ENCODE measurements around the gene ARHGEF1. TPM values are rescaled to one million over a fixed set of nuclear protein-coding genes. Genes with fewer than 3 reads are reported as not detected.
"Not testable (repeated sequence)": the region's sequence is repeated elsewhere in the genome, so short reads cannot be mapped to it uniquely, and the experiment has no call there.

Gene ARHGEF1
- total RNA-seq, 4 donors from 2014 or later: 40.4 to 58.3 (median 51.4) TPM

- TF ChIP-seq POLR2AphosphoS5 (IDR thresholded peaks at IDR 0.05) (no peak), POLR2A (IDR thresholded peaks at IDR 0.05) (no peak), EP300 (IDR thresholded peaks at IDR 0.05) (no peak), CTCF (IDR thresholded peaks at IDR 0.05) (no peak)
- Histone ChIP-seq H3K4me1 (peaks cover 0 to 35% (median 9%) of the 10 kb centered on the region in 3 donors), H3K27me3 (peaks cover 94% of the 10 kb centered on the region), H3K27ac (no peak overlapping the region), H3K4me3 (no peak overlapping the region), H3K36me3 (no peaks in the 10 kb centered on the region), H3K9me3 (no peaks in the 10 kb centered on the region)
- ATAC-seq: no peak
- 29 to 44% methylated on average over 4 to 15 of the region's 22 CpGs for WGBS, 2 donors (ENCODE audit: low coverage in 1 of 2)
These were observed 54.8 kb downstream of the ARHGEF1 start for GRCh38 chr19:41937525-41938468.

GRCh38 chr19:41939209-41939608 lies 56.2 kb downstream of the ARHGEF1 start:
- H3K27me3 ChIP-seq: peaks cover 94% of the 10 kb centered on the region
- peaks cover 0 to 28% (median 9%) of the 10 kb centered on the region in 3 donors for H3K4me1 ChIP-seq
- ATAC-seq, H3K4me3 ChIP-seq, H3K36me3 ChIP-seq, H3K27ac ChIP-seq, H3K9me3 ChIP-seq: not testable (repeated sequence)

GRCh38 chr19:41939861-41940730 lies 57.1 kb downstream of the ARHGEF1 start:
- H3K36me3 ChIP-seq: peaks cover 0 to 4% of the 10 kb centered on the region in 2 donors
- peak overlapping the region; percentile 5 to 48 for H3K4me3 ChIP-seq
- TF ChIP-seq POLR2A (IDR thresholded peaks at IDR 0.05) (no peak), POLR2AphosphoS5 (IDR thresholded peaks at IDR 0.05) (no peak), EP300 (IDR thresholded peaks at IDR 0.05) (no peak), CTCF (IDR thresholded peaks at IDR 0.05) (no peak)
- H3K9me3 ChIP-seq: no peaks in the 10 kb centered on the region
- no peak for ATAC-seq
- WGBS, 2 donors (ENCODE audit: low coverage in 1 of 2): 6 to 12% methylated on average over 10 to 24 of the region's 83 CpGs
- no peak overlapping the region for H3K27ac ChIP-seq
- peaks cover 94% of the 10 kb centered on the region for H3K27me3 ChIP-seq
- peaks cover 0 to 28% (median 9%) of the 10 kb centered on the region in 3 donors for H3K4me1 ChIP-seq

- Histone ChIP-seq H3K9me3 (no peaks in the 10 kb centered on the region), H3K27me3 (peaks cover 93% of the 10 kb centered on the region), H3K36me3 (peaks cover 0 to 4% of the 10 kb centered on the region in 2 donors), H3K27ac (no peak overlapping the region), H3K4me3 (peak overlapping the region; percentile 5 to 48), H3K4me1 (peaks cover 0 to 22% (median 9%) of the 10 kb centered on the region in 3 donors)
- no peak for TF ChIP-seq POLR2AphosphoS5 (IDR thresholded peaks at IDR 0.05)
- no peak for TF ChIP-seq POLR2A (IDR thresholded peaks at IDR 0.05)
- no peak for TF ChIP-seq EP300 (IDR thresholded peaks at IDR 0.05)
- no peak for TF ChIP-seq CTCF (IDR thresholded peaks at IDR 0.05)
- no peak for ATAC-seq
- 0 to 2% methylated on average over 4 to 9 of the region's 53 CpGs for WGBS, 2 donors (ENCODE audit: low coverage in 1 of 2)
These were observed 57.9 kb downstream of the ARHGEF1 start for GRCh38 chr19:41940731-41941409.
